Ecto neural progenitor cell (in vitro differentiated cells): ENCODE data around the gene NUTM1.

ENCODE experiments used
- DNase-seq: peaks from one replicate; pipeline ENCODE4 v3.0.0-alpha.2; 2018; ENCODE audit warnings: low spot score

NUTM1 gene, protein sequence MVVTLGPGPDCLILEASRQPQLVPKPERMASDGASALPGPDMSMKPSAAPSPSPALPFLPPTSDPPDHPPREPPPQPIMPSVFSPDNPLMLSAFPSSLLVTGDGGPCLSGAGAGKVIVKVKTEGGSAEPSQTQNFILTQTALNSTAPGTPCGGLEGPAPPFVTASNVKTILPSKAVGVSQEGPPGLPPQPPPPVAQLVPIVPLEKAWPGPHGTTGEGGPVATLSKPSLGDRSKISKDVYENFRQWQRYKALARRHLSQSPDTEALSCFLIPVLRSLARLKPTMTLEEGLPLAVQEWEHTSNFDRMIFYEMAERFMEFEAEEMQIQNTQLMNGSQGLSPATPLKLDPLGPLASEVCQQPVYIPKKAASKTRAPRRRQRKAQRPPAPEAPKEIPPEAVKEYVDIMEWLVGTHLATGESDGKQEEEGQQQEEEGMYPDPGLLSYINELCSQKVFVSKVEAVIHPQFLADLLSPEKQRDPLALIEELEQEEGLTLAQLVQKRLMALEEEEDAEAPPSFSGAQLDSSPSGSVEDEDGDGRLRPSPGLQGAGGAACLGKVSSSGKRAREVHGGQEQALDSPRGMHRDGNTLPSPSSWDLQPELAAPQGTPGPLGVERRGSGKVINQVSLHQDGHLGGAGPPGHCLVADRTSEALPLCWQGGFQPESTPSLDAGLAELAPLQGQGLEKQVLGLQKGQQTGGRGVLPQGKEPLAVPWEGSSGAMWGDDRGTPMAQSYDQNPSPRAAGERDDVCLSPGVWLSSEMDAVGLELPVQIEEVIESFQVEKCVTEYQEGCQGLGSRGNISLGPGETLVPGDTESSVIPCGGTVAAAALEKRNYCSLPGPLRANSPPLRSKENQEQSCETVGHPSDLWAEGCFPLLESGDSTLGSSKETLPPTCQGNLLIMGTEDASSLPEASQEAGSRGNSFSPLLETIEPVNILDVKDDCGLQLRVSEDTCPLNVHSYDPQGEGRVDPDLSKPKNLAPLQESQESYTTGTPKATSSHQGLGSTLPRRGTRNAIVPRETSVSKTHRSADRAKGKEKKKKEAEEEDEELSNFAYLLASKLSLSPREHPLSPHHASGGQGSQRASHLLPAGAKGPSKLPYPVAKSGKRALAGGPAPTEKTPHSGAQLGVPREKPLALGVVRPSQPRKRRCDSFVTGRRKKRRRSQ

DNA sequence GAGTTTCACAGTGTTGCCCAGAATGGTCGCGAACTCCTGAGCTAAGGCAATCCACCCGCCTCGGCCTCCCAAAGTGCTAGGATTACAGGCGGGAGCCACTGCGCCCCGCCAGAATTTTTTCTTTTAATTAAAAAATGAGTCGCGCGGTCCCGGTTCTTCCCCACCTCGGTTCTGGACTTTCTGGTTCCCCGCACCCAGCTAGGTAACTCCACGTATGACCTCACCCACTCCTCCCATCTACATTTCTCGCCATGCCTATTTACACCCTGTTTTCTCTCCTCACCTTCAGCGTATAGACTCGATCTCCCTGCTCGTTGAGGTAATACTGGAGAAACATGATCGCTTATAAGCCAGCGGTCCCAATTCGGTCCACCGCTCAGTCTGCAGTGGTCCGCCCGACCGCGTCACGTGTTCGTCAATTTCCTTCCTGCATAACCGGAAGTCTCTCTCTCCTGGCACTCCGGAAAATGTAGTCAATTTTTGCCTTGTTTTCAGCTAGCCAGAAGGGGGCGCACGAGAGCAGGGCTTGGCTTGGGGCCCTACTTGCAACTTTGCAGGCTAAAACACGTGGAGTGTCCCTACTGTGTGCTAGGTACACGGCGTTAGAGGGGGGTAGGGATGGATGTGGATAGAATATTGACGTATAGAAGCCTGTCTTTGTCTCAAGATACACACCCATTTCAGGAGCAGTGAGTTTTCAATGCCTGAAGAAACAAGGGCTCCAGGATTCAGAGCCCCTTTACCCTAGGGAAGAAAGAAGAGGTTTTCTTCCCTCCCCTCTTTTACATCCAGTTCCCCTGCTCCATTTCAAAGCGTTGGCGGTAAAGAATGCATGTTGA lies at the start of gene NUTM1, which contains the start of gene NOP10:
TSS of gene NUTM1 (plus strand) at position 579 of the 839 bp plus-strand sequence. CDS start 382 bp downstream, outside the sequence.
TSS of gene NOP10 (minus strand) at position 400 of the 839 bp plus-strand sequence. CDS start at position 337, 63 bp downstream.
- peak; percentile 96 for DNase-seq

DNA sequence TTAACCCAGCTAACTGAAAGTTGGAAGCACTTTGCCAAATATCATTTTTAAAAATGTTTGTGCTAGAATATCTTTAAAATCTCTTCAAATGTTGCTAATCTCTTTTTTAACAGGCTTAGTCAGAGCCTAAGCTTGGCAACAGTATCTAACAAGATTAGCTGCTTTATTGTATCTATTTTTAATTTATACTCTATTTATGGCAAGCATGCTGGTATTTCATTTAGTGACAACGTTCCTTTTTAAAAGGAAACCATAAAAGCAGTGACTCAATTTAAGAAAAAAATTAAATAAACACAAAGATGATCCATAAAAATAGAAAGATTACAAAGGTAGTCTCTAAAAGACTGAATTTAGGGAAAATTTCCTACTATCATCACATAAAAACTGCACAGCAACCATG lies 46.1 kb upstream of the NUTM1 start:
- no peak for DNase-seq

DNA sequence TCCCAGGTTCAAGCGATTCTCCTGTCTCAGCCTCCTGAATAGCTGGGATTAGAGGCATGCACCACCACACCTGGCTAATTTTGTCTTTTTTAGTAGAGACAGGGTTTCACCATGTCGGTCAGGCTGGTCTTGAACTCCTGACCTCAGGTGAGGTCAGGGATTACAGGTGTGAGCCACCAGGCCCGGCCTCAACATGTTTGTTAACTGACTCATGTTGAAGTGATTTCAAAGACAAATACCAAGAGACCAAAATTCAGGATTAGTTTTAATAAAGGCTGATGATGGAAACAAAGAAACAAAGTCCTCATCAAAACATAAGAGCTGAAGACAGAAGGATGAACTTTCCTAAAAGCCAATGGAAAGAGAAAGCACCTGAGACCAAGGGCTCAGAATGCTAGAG lies 42.1 kb upstream of the NUTM1 start:
- DNase-seq = no peak

DNA sequence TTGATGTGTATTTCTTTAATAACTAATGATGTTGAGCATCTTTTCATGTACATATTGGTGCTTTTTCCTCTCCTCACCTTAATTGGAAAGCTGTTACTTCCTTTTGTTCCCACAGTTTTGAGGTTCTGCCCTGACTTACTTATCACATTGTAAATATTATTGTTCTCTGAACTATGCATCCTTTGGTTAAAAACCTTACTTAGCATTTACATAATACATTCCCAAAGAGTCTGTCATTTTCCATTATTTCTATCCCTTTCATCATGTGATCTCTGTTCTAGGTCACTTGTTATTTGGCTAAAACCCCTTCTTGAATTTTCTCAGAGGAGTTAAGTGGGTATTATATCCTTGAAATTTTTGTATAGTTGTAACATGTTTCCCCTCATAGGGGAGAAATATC lies 38.5 kb upstream of the NUTM1 start:
- DNase-seq = no peak

DNA sequence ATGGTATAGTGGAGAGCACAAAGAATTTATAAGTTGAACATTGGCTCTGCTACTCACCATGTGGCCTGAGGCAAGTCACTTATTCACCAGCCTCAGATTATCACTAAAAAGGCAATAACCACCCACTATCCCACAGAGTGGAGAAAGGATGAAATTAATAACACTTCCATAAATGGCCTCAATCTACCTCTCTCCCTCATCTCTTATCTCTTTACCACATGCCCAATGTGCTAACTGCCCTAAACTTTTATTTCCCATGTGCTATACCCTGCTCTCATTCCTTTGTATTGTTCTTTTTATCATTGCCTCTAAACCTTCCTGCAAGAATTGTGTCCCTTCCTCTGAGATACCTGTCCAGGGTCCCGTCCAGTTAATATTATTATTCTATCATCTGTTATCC lies 31.6 kb upstream of the NUTM1 start:
- no peak for DNase-seq

DNA sequence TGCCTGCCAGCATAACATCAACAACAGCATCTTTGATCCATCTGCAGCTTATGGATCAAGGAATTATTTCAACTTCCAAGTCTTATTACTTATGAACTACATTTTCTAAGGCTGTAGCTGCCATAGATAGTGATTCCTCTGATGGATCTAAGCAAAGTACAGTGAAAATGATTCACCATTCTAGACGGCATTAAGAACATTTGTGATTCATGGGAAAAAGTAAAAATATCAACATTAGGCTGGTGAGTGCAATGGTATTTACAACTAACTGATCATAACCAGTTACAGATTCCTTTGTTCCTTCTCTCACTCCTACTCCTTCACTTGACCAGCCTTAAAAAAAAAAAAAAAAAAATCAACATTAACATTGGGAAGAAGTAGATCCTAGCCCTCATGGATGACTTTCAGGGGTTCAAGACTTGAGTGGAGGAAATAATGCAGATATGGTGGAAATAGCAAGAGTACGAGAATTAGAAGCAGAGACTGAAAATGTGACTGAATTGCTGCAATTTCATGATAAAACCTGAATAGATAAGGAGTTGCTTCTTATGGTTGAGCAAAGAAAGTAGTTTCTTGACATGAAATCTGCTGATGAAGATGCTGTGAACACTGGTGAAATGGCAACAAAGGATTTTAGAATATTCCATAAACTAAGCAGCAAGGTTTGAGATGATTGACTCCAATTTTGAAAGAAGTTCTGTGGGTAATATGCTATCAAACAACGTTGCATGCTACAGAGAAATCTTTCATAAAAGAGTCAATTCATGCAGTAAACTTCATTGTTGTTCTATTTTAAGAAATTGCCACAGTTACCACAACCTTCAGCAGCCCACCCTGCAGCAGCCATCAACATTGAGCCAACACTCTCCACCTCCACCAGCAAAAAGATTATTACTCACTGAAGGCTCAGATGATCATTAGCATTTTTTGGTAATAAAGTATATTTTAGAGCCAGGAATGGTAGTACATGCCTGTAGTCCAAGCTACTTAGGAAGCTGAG lies 28.3 kb upstream of the NUTM1 start:
- no peak for DNase-seq

DNA sequence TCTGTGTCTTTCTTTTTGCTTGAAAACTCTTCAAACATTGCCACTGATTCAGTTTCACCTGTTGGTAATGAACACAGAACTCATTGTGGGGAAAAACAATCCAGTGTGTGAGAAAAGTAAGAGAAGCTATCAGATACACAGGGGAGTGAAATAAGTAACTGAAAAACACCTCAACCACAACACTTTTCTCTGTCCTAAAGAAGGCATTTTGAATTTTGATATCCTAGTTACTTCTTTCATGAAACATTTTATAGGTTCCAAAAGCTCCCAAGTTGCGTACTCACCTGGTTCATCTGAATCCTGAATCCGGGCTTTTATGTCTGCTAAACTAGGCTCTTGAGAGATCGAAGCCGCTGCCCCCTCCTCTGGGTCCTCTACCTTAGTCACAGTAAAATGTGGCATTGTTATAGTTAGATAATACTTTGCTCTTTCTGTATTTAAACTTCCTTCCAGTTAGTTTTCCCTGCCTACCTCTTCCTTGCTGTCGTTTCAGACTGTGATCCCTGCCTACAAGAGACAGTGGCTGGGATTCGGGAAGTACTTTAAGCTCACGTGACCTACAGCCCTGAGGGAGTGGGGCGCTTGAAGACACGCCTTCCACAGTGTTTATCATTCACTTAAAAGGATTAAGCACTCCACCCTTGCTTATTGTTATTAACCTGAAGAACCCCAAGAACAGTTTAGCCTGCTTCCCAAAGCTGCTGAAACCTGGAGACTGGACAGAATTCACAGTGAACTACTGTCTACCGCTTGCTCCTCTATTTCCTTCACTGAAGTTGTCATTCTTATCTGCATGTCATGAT lies 24.6 kb upstream of the NUTM1 start:
- DNase-seq = peak; percentile 65

DNA sequence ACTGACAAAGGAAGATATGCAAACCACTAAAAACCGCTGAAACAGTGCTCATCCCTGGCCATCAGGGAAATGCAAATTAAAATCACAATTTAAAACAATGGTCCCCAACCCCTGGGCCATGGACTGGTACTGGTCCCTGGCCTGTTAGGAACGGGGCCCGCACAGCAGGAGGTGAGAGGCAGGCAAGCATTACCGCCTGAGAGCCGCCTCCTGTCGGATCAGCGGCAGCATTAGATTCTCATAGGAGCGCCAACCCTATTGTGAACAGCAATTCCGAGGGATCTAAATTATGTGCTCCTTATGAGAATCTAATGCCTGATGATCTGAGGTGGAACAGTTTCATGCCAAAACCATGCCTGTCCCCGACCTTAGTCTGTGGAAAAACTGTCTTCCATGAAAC lies 19.9 kb upstream of the NUTM1 start:
- DNase-seq = no peak

DNA sequence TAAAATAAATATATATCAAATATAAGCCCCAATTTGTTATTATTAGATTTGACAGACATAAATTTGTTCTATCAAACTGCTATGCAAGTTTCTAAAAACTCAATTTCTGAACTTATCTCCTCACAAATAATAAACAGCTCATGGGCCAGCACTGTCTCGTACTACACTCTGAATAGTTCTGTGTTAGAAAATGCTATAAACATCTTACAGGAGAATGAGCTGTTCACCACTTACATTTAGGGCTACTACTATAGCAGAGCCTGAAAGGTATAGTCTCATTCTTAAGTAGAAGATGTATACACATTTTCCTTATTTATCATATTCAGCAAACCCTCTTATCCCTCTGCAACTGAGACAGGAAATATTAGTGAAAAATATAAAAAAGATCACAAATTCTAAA lies 18.2 kb upstream of the NUTM1 start:
- no peak for DNase-seq

DNA sequence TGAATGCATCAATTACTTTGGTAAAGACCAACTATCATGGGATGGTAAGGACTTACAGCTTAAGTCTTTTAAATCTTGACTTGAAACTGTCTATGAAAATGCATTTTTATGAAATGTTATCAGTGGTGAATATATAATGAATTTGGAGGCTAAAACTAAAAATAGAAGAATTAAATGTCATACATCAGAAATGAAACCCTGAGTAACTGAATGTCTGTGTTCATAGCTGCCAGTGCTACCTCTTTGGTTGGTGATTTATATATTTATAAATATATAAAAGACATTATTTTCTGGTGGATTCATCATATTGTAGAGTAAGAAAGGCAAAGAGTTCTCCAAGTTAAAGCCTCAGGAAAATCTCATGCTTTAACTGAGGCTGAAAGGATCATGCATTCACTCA lies 17.7 kb upstream of the NUTM1 start:
- DNase-seq = no peak

DNA sequence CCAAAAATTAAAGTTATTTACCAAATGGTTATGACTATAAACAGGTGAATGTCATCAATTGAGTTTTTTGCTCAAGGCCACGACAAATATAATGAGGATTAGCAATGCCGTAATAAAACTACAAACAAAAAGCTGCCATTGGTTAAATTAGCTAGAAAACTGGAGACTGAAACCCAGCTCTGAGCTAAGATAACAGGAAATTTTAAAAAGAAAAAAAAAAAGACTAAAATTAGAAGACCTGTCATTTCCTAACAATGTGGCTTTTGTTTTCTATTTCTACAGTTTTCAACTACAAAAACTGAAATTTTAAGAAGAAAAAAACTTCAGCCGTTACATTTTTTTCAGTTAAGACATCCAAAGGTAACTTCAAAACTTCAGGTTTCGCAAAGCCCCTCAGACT lies 15.2 kb upstream of the NUTM1 start:
- DNase-seq = no peak

DNA sequence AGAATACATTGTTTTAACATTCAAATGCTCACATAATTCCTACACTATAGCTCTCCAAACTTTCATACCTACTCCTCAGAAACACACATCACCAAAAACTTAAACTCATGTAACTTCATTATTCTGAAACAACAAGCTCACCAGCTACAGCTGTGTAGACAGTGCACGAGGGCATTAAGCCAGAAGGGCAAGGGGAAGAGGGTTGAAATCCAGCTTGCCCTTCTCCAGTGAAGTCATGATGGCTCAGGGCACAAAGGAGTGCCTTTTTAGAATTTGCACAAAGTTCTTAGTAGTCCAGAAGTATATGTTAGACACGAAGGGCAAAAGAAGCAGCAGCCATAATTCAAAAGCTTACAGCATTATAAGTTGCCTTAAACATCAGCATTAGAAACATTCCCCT lies 14.1 kb upstream of the NUTM1 start:
- no peak for DNase-seq

DNA sequence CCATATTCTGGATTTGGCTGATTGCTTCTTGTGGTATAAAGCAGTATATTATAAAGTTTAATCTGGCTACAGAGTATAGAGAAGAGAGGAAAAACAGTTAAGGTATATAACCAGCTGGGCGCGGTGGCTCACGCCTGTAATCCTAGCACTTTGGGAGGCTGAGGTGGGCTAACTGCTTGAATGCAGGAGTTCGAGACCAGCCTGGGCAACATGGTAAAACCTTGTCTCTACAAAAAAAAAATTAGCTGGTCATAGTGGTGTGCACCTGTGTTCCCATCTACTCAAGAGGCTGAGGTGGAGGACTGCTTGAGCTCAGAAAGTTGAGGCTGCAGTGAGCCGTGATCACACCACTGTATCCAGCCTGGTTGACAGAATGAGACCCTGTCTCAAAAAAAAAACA lies 12.8 kb upstream of the NUTM1 start:
- no peak for DNase-seq

DNA sequence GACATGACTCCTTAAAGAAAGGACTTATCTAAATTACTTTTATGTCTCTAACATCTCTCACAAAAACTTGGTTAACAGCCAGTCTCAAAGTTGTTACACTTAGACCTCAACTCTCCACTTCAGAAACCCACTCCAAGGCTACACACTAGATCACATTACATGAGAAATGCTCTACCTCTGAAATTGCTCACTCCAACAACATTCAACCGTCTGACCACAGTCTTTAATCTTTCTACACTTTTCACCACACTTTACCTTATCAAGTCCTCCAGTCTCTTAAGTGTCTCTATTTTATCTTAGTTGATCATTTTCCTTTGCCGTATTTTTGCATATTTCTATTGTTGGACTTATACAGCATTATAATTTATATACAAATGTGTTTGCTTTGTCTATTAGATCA lies 11.3 kb upstream of the NUTM1 start:
- DNase-seq = no peak

DNA sequence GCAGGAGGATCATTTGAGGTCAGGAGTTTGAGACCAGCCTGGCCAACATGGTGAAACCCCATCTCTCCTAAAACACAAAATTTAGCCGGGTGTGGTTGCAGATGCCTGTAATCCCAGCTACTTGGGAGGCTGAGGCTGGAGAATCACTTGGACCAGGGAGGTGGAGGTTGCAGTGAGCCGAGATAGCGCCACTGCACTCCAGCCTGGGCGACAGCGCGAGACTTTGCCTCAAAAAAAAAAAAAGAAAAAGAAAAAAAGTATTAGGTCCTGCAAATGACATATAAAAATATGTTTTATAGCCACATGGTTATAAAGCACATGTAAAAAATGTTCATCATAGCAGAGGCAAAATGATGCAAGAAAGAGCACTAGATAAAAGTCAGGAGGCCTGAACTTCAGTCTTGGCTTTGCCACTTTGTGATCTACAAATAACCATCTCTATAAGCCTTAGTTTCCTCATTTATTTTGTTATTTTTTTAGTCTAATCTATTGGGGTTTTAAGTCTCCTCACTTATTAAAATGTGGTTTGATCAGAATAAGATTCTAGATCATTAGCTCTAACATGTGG lies 10.5 kb upstream of the NUTM1 start:
- no peak for DNase-seq

DNA sequence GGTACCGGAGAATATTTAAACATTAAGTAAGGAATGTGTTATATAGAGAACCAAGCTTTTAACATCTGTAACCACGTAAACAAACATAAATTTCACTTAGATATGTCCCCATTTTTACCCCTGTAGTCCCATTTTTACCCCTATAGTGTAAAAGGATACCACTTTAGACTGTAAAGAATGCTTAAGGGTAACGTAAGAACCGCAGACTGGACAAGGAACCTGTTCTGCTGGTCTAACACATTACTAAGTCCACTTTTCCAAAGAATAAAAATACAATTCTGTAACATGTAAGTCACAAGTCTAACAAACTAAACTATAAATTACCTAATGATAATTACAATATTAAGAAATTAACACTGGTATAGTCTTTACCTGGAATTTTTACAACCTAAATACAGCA lies 8.4 kb upstream of the NUTM1 start:
- no peak for DNase-seq

DNA sequence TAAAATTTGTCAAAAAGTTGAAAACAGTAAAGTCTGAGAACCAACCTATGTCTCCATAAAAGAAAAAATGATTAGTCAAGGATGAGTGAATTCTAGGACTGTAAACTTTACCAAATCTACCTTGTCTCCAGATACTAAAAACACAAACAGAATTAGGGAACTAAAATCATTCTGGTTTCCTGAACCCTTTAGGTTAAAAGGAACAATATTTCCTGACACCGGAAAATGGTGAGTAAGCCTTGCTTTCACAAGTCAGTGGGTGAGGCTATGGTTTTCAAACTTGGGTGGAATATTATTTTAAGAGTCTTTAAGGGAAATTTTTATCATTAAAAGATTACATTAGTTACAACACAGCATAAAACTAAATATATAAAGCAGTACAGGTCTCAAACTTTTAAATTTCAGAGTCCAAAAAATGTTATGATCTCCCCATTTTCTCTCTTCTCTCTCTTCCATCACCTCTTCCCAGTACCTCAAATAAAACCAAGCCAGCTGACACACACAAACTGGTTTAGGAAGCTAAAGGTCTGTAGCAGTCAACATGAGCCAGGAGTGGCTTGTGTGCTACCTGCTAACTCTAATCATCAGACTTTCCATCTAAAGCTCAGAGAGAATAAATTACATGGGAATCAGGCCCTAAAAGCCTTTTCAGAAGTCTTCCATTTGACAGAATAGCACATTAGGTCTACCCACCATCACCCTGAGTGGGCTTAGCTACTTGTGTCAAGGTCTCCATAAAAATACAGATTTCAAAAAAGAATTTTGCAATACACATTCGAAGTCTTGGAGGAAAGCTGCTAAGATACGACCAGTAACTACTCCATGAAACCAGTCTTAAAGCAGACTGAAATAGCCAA lies 7.7 kb upstream of the NUTM1 start:
- no peak for DNase-seq
